ENCODE data around the gene RHOF.

- no peak for TF ChIP-seq CTCF (conservative IDR thresholded peaks at IDR 0.05; ENCODE audit: low read length)
- TF ChIP-seq EZH2phosphoT487 (IDR thresholded peaks at IDR 0.05; ENCODE audit: borderline replicate concordance, low read depth, low read length) = no peak
Observed at GRCh38 chr12:121838126-121838525, 44.6 kb upstream of the RHOF start.
